ENCODE data around the gene KDM2B.

KDM2B gene

GRCh38 chr12:121600702-121601336, 20.0 kb upstream of the KDM2B start:
- Histone ChIP-seq H2AK5ac (ENCODE audit: low read length, severe bottlenecking) (no peak overlapping the region), H3K9ac (ENCODE audit: low read length) (no peak overlapping the region), H4K8ac (ENCODE audit: low read length) (no peak overlapping the region), H3K79me1 (replicated peaks; ENCODE audit: low read length, poor library complexity, severe bottlenecking) (no peaks in the 10 kb centered on the region), H2BK15ac (ENCODE audit: low read depth, poor library complexity, severe bottlenecking) (no peak overlapping the region), H3K27me3 (ENCODE audit: control insufficient read depth in 1 of 2, insufficient read depth in 1 of 2, low read length in 2 of 2) (no peaks in the 10 kb centered on the region), H3K27ac (ENCODE audit: low read length, poor library complexity, severe bottlenecking) (no peak overlapping the region), H3K14ac (ENCODE audit: low read length in 2 of 2) (no peak overlapping the region), H2BK120ac (ENCODE audit: low read depth, low read length) (no peak overlapping the region), H2BK5ac (ENCODE audit: low read depth, low read length, poor library complexity, severe bottlenecking) (no peak overlapping the region), H4K91ac (ENCODE audit: low read length) (no peak overlapping the region), H3K18ac (ENCODE audit: low read depth in 1 of 2, low read length in 2 of 2) (no peak overlapping the region), H3K4me2 (ENCODE audit: low read length, poor library complexity, severe bottlenecking) (no peak overlapping the region), H2AFZ (ENCODE audit: low read depth, low read length) (no peak overlapping the region), H3K9me3 (ENCODE audit: control insufficient read depth, low read length) (no peaks in the 10 kb centered on the region), H3K36me3 (ENCODE audit: control insufficient read depth in 1 of 2, insufficient read depth in 2 of 2, low read depth in 1 of 2, low read length in 2 of 2) (no peaks in the 10 kb centered on the region), H3K23ac (ENCODE audit: low read length in 2 of 2) (no peak overlapping the region), H2BK12ac (ENCODE audit: low read length in 2 of 2) (no peak overlapping the region), H3K4me1 (ENCODE audit: control insufficient read depth, insufficient read depth, low read depth, low read length) (peaks cover 3% of the 10 kb centered on the region), H3K4me3 (ENCODE audit: insufficient read depth in 1 of 2, low read depth in 1 of 2, low read length in 2 of 2) (no peak overlapping the region), H3K4ac (ENCODE audit: low read depth in 1 of 2, low read length in 2 of 2) (no peak overlapping the region)
- no peak for DNase-seq
- 98% methylated on average over 5 of the region's 6 CpGs for WGBS

- no peaks in the 10 kb centered on the region for H3K79me1 ChIP-seq (replicated peaks; ENCODE audit: low read length, poor library complexity, severe bottlenecking)
- no peak overlapping the region for H4K8ac ChIP-seq (ENCODE audit: low read length)
- no peak overlapping the region for H3K18ac ChIP-seq (ENCODE audit: low read depth in 1 of 2, low read length in 2 of 2)
- H2BK15ac ChIP-seq (ENCODE audit: low read depth, poor library complexity, severe bottlenecking), result no peak overlapping the region
- H2BK120ac ChIP-seq (ENCODE audit: low read depth, low read length), result no peak overlapping the region
- no peak overlapping the region for H3K4ac ChIP-seq (ENCODE audit: low read depth in 1 of 2, low read length in 2 of 2)
- no peak overlapping the region for H3K4me3 ChIP-seq (ENCODE audit: insufficient read depth in 1 of 2, low read depth in 1 of 2, low read length in 2 of 2)
- no peak for DNase-seq
- no peaks in the 10 kb centered on the region for H3K4me1 ChIP-seq (ENCODE audit: control insufficient read depth, insufficient read depth, low read depth, low read length)
- H2AFZ ChIP-seq (ENCODE audit: low read depth, low read length), result no peak overlapping the region
- WGBS, result 96% methylated on average over 5 of the region's 5 CpGs
- H3K9ac ChIP-seq (ENCODE audit: low read length), result no peak overlapping the region
- H2AK5ac ChIP-seq (ENCODE audit: low read length, severe bottlenecking), result no peak overlapping the region
- no peaks in the 10 kb centered on the region for H3K27me3 ChIP-seq (ENCODE audit: control insufficient read depth in 1 of 2, insufficient read depth in 1 of 2, low read length in 2 of 2)
- no peak overlapping the region for H3K14ac ChIP-seq (ENCODE audit: low read length in 2 of 2)
- no peak overlapping the region for H3K27ac ChIP-seq (ENCODE audit: low read length, poor library complexity, severe bottlenecking)
- no peak overlapping the region for H3K23ac ChIP-seq (ENCODE audit: low read length in 2 of 2)
- no peak overlapping the region for H2BK12ac ChIP-seq (ENCODE audit: low read length in 2 of 2)
- no peak overlapping the region for H3K4me2 ChIP-seq (ENCODE audit: low read length, poor library complexity, severe bottlenecking)
- no peak overlapping the region for H2BK5ac ChIP-seq (ENCODE audit: low read depth, low read length, poor library complexity, severe bottlenecking)
- no peaks in the 10 kb centered on the region for H3K36me3 ChIP-seq (ENCODE audit: control insufficient read depth in 1 of 2, insufficient read depth in 2 of 2, low read depth in 1 of 2, low read length in 2 of 2)
- no peaks in the 10 kb centered on the region for H3K9me3 ChIP-seq (ENCODE audit: control insufficient read depth, low read length)
- no peak overlapping the region for H4K91ac ChIP-seq (ENCODE audit: low read length)
Measured at GRCh38 chr12:121596526-121596925, 15.7 kb upstream of the KDM2B start.

GRCh38 chr12:121595520-121595919, 14.7 kb upstream of the KDM2B start:
- Histone ChIP-seq H3K36me3 (ENCODE audit: control insufficient read depth in 1 of 2, insufficient read depth in 2 of 2, low read depth in 1 of 2, low read length in 2 of 2) (no peaks in the 10 kb centered on the region), H3K27ac (ENCODE audit: low read length, poor library complexity, severe bottlenecking) (no peak overlapping the region), H2BK120ac (ENCODE audit: low read depth, low read length) (no peak overlapping the region), H4K8ac (ENCODE audit: low read length) (no peak overlapping the region), H2BK12ac (ENCODE audit: low read length in 2 of 2) (no peak overlapping the region), H2BK15ac (ENCODE audit: low read depth, poor library complexity, severe bottlenecking) (no peak overlapping the region), H3K4me1 (ENCODE audit: control insufficient read depth, insufficient read depth, low read depth, low read length) (no peaks in the 10 kb centered on the region), H4K91ac (ENCODE audit: low read length) (no peak overlapping the region), H3K9ac (ENCODE audit: low read length) (no peak overlapping the region), H3K9me3 (ENCODE audit: control insufficient read depth, low read length) (no peaks in the 10 kb centered on the region), H3K14ac (ENCODE audit: low read length in 2 of 2) (no peak overlapping the region), H3K18ac (ENCODE audit: low read depth in 1 of 2, low read length in 2 of 2) (no peak overlapping the region), H2AFZ (ENCODE audit: low read depth, low read length) (no peak overlapping the region), H2BK5ac (ENCODE audit: low read depth, low read length, poor library complexity, severe bottlenecking) (no peak overlapping the region), H3K4ac (ENCODE audit: low read depth in 1 of 2, low read length in 2 of 2) (no peak overlapping the region), H3K4me2 (ENCODE audit: low read length, poor library complexity, severe bottlenecking) (no peak overlapping the region), H3K4me3 (ENCODE audit: insufficient read depth in 1 of 2, low read depth in 1 of 2, low read length in 2 of 2) (no peak overlapping the region), H3K27me3 (ENCODE audit: control insufficient read depth in 1 of 2, insufficient read depth in 1 of 2, low read length in 2 of 2) (no peaks in the 10 kb centered on the region), H3K23ac (ENCODE audit: low read length in 2 of 2) (no peak overlapping the region), H2AK5ac (ENCODE audit: low read length, severe bottlenecking) (no peak overlapping the region), H3K79me1 (replicated peaks; ENCODE audit: low read length, poor library complexity, severe bottlenecking) (no peaks in the 10 kb centered on the region)
- WGBS, result 95% methylated on average over 12 of the region's 12 CpGs
- no peak for DNase-seq

GRCh38 chr12:121592320-121592719, 11.5 kb upstream of the KDM2B start:
- Histone ChIP-seq H3K36me3 (ENCODE audit: control insufficient read depth in 1 of 2, insufficient read depth in 2 of 2, low read depth in 1 of 2, low read length in 2 of 2) (no peaks in the 10 kb centered on the region), H2BK15ac (ENCODE audit: low read depth, poor library complexity, severe bottlenecking) (no peak overlapping the region), H4K8ac (ENCODE audit: low read length) (no peak overlapping the region), H2BK5ac (ENCODE audit: low read depth, low read length, poor library complexity, severe bottlenecking) (no peak overlapping the region), H3K14ac (ENCODE audit: low read length in 2 of 2) (no peak overlapping the region), H3K4ac (ENCODE audit: low read depth in 1 of 2, low read length in 2 of 2) (no peak overlapping the region), H3K18ac (ENCODE audit: low read depth in 1 of 2, low read length in 2 of 2) (no peak overlapping the region), H3K23ac (ENCODE audit: low read length in 2 of 2) (no peak overlapping the region), H3K4me1 (ENCODE audit: control insufficient read depth, insufficient read depth, low read depth, low read length) (no peaks in the 10 kb centered on the region), H2BK120ac (ENCODE audit: low read depth, low read length) (no peak overlapping the region), H3K4me3 (ENCODE audit: insufficient read depth in 1 of 2, low read depth in 1 of 2, low read length in 2 of 2) (no peak overlapping the region), H2AFZ (ENCODE audit: low read depth, low read length) (no peak overlapping the region), H3K4me2 (ENCODE audit: low read length, poor library complexity, severe bottlenecking) (no peak overlapping the region), H3K9me3 (ENCODE audit: control insufficient read depth, low read length) (no peaks in the 10 kb centered on the region), H2AK5ac (ENCODE audit: low read length, severe bottlenecking) (no peak overlapping the region), H4K91ac (ENCODE audit: low read length) (no peak overlapping the region), H3K27me3 (ENCODE audit: control insufficient read depth in 1 of 2, insufficient read depth in 1 of 2, low read length in 2 of 2) (no peaks in the 10 kb centered on the region), H3K9ac (ENCODE audit: low read length) (no peak overlapping the region), H3K27ac (ENCODE audit: low read length, poor library complexity, severe bottlenecking) (no peak overlapping the region), H2BK12ac (ENCODE audit: low read length in 2 of 2) (no peak overlapping the region), H3K79me1 (replicated peaks; ENCODE audit: low read length, poor library complexity, severe bottlenecking) (no peaks in the 10 kb centered on the region)
- WGBS, result 72% methylated on average over 4 of the region's 4 CpGs
- DNase-seq, result no peak
